Stimulated activated CD4-positive, alpha-beta T cell treated with anti-CD3 and anti-CD28 coated beads, Interleukin-4, amount 100 ng/mL, for 1 hour (primary cell): ENCODE measurements around the gene IRF2BPL.
"Not testable (repeated sequence)": the region's sequence is repeated elsewhere in the genome, so short reads cannot be mapped to it uniquely, and the experiment has no call there.

Experiments
- DNase-seq: peaks from one replicate; pipeline ENCODE4 v3.0.0-alpha.2; 2020

IRF2BPL gene

DNA sequence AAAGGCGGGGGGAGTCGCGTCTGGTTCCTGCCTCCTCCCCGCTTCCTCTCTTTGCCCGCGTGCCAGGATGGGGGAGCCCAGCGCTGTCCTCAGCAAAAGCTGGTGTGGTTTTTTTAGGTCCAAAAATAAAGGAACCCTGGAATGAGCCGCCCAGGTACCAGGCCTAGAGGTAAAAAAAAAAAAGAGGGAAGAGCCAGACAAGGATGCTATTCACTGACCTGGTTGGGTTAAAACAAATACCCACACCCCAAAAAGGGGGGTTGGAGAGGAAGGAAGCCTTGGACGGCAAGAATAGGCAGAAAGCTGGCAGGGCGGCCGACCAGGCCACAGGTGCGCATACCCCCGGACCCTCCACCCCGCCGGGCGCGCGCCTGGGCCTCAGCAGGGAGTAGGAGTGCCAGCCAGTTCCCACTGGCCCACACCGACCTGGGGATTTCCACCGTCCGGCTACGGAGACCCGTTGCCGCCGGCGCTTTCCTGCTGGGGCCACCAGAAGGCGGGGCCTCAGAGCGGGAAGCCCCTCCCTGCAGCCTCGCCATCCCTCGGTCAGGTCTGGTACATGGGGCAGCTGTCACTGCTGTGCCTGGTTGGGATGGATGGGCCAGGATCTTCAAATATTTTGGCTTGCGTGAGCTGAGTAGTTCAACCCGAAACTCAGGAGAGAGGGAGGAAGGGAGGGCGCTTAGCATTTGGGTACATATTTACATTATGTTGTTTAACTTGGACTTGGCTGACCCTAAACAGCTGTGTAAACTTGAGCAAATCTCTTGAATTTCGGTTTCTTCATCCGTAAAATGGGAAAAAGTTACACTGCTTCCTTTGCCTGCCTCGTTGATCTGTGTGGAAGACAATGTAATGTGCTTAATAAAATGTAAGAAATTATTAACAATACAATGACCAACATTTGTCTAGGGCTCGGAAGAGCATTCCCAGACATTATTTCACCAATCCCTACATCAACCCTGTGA is 5.4 kb upstream of the IRF2BPL start:
- DNase-seq = peak; percentile 82

- peak; percentile 73 for DNase-seq
Observed at GRCh38 chr14:77032844-77033621, 4.5 kb upstream of the IRF2BPL start.

GRCh38 chr14:77032491-77032843 is 4.0 kb upstream of the IRF2BPL start:
- DNase-seq = no peak

DNA sequence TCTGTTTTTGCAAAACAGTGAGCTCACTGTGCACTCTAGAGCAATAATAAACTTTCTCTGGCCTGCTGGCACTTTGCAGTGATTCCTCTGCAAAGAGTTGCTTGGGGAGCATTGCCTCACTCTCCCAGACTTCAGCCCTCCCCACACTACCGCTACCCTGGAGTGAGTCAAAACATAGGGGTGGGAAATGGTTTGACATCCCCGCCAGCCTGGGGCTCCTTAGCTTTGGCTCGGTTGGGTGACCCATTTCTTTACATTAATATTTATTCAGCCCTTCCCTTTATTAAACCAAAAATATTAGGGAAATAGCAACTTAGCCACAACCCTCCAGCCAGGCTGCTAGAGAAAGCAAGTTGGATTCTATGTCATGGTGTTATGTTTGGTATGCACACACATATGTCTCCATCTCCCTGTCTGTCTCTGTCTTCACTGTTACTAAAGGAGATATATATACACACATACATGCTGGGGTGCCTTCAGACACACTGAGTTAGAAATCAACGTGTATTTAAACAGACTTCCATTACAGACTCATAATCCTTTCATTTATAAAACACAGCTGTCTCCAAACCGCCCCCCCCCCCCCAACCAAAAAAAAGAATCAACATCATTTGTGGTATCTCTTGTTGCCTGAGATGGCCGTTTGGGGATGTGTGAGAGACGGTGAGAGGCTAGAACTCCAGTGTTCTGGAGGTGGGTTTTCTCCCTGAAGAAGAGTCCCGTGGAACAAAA is 3.4 kb upstream of the IRF2BPL start:
- no peak for DNase-seq

GRCh38 chr14:77027538-77028383 is 747 bp downstream of the IRF2BPL start:
- DNase-seq = peak; percentile 68

- peak; percentile 60 for DNase-seq
Observed at GRCh38 chr14:77026930-77027537, 1.5 kb downstream of the IRF2BPL start.

DNA sequence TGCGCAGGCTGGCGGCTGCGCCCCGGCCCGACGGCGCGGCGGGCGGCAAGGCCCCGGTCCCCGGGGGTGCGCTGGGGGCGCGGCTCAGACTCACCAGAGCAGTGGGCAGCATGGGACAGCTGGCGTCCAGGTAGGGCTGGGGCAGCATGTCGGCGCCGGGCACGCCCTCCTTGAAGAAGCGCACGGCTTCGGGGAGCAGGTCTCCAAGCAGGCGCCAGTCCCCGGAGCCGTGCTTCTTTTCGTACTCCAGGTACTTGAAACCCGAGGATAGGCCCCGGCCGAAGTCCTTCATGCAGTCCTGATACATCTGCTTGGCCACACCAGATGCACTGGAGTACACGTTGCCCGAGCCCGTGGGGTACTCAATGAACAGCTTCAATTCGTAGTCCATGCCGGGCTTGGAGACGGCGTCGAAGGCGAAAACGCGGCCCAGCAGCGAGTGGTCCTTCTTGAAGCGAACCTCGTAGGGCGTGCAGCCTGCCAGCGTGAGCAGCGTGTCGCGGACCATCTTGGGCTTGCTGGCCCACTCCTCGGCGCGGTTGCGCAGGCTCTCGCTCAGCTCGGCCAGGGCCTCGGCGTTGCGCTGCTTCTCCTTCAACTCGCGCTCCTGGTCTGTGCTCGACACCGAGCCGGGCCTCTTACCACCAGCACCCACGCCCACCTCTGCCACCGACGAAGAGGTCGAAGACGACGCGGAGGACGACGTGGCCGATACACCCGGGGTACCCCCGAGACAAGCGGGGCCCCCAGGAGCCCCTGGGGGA is 2.2 kb downstream of the IRF2BPL start:
- peak; percentile 25 for DNase-seq

- no peak for DNase-seq
Observed at GRCh38 chr14:77025744-77026165, 2.8 kb downstream of the IRF2BPL start.

DNA sequence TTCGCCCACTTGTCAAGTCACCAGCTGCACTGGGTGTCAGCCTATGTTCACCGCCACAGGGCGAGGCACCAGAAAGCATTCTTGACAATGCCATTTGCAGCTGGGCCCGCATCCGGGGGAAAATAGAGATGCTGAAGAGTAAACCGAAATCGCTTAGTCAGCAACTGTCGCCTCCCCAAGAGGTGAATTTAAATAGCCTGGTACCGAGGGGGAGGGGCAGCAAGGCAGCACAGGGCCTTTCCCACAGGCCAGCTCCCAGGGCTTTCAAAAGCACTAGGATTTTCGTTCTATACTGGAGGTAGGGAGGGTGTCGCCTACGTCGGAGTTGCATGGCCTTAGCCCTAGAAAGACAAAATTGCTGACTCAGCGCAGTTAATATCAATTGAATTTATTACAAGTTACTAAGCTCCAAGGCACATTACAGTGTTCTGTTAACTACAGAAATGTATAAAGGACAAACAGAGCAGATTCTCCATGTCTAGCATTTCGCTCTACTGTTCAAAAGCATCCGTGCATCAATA is 4.3 kb downstream of the IRF2BPL start:
- peak; percentile 69 for DNase-seq

- DNase-seq = peak; percentile 32
Observed at GRCh38 chr14:77023001-77023996, 5.2 kb downstream of the IRF2BPL start.

DNA sequence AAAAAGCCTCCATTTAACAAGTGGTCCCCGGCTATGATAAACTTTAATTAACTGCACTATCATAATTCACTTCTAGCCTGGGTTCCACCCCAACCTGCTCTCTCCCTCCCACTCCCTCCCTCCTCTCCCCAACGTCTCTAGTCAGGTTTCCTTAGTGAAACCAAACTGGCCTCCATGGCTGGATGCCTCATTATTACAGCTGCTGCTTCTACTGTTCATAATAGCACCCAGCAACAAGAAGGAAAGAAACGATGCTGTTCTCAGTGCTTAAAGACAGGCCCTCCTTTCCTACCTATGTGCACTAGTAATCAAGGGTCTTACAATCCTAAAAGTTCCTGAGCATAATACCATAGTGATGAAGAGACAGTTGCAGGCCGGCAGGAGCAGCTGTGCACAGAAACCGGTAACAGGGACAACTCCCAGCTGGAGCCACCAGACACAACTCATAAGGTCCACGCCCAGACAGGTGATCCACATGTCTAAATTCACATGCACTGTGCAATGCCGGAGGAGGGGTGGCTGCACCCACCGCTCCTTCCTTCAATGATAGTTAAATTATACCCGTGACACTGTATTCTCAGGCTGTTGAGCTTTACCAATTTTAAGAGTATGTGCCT is 6.2 kb downstream of the IRF2BPL start:
- no peak for DNase-seq

DNA sequence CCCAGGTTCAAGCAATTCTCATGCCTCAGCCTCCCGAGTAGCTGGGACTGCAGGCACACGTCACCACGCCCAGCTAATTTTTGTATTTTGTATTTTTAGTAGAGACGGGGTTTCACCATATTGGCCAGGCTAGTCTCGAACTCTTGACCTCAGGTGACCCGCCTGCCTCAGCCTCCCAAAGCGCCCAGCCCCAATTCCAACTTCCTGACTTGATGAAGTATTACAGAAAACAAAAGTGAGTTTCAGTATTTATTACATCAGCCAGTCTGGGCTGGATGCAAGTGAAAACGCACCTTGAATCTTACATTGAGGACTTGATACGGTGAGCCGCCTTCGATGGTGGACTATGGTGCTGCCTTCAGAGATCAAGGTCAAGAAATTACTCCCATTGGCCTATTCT is 7.1 kb downstream of the IRF2BPL start:
- not testable (repeated sequence) for DNase-seq

DNA sequence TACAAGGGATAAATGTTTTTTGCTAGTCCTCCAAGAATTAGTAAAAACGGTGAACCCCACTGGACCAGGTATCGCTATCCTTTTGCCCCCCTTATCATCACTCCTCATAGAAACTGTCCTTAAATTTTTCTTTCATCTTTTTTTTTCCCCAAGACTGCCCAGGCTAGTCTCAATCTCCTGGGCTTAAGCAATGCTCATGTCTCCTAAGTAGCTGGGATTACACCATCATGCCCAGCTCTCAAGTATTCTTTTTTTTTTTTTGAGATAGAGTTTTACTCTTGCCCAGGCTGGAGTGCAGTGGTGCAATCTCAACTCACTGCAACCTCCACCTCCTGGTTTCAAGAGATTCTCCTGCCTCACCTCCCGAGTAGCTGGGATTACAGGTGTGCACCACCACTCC is 9.7 kb downstream of the IRF2BPL start:
- DNase-seq = no peak

DNA sequence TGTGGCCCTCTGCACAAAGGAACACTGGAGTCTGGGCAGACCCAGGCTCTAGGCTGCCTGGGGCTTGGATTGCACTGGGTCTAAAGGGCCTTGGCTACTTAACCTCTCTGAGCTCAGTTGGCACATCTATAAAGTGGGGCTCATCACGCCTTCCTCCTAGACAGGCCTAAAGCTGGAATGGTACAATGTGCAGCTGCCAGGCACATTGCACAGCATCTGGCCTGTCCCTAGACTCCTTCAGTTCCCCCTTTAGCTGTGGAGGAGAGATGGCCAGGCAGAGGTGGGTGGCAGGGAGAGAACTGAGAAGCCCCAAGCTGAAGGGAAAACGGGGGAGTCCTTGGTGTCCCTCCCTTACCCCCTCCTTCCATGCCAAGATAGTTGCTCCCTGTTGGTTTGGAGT is 10.8 kb downstream of the IRF2BPL start:
- no peak for DNase-seq

DNA sequence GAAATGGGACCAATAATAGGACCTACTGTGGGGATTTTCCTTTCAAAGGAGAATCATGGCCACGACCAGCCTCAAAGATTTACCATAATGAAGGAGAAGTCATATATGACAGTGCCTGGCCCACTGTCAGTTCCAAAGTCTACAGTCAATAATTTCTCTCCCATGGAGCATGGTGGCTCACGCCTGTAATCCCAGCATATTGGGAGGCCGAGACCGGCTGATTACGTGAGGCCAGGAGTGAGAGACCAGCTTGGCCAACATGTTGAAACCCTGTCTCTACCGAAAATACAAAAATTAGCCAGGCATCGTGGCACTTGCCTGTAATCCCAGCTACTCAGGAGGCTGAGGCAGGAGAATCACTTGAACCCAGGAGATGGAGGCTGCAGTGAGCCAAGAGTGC is 13.8 kb downstream of the IRF2BPL start:
- no peak for DNase-seq

- DNase-seq = no peak
Observed at GRCh38 chr14:77014004-77014604, 14.4 kb downstream of the IRF2BPL start.

GRCh38 chr14:77012193-77012765 is 16.2 kb downstream of the IRF2BPL start:
- DNase-seq = no peak

- no peak for DNase-seq
Observed at GRCh38 chr14:77011245-77011644, 17.3 kb downstream of the IRF2BPL start.
